ENCODE measurements around the gene ATG16L1.

Gene ATG16L1

DNA sequence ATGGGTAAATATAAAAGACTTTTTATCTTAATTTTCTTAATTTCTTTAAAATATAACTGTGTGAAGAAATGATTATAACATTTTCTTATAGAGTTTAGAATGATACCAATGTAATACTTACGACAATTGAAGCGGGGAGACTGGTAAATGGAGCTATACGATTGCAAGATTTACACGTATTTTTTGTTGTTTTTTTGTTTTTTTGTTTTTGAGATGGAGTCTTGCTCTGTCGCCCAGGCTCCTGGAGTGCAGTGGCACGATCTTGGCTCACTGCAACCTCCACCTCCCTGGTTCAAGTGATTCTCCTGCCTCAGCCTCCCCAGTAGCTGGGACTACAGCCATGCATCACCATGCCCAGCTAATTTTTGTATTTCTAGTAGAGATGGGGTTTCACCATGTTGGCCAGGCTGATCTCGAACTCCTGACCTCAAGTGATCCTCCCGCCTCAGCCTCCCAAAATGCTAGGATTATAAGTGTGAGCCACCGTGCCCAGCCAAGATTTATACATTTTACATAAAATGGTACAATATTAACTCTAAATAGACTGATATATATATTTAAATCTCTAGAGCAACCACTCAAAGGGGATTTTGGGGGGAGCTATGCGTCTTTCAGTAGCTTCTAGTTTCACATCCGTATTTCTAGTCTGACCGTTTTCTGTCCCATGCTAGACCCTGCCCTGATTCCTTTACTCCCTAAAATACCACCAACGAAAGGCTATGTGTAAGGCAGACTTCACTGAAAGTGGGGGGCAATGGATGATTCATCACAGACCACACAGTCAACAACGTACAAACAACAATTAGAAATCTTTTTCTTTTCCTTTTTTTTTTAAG is 28.2 kb upstream of the ATG16L1 start:
- no peak overlapping the region for H3K4me3 ChIP-seq
- H3K27ac ChIP-seq: no peak overlapping the region

DNA sequence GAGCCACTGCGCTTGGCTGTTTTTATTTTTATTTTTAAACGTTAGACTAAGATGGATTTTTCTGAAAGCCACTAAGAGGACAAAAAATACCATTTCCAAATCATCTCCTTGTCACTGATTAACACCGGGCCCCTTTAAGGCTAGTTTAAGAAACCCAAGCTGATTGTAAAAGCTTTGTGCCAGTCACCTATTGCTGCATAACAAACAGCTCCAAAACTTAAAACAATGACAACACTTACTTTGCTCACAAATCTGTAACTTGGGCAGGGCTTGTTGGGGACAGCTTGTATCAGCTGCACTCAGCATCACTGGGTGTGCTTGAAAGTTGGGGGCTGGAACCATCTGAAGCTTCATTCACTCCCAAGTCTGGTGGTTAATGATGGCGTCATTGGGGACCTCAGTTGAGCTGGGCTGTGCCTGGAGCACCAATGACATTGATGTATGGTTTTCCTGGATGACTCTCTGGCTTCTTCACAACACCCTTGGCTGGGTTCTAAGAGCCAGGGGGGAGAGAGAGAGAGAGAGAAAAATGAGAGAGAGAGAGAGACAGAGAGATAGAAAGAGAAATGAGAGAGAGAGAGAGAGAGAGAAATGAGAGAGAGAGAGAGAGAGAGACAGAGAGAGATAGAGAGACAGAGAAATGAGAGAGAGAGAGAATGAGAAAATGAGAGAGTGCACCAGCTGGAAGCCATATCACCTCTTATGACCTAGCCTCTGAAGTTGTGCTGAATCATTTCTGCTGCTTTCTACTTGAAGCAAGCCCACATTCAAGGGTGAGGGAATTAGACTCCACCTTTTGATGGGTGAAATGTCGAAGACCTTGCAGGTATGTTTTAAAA is 26.0 kb upstream of the ATG16L1 start:
- Histone ChIP-seq H3K4me3 (no peak overlapping the region), H3K4me2 (no peak overlapping the region), H3K36me3 (no peaks in the 10 kb centered on the region), H3K27me3 (no peaks in the 10 kb centered on the region), H3K9me3 (replicated peaks in 1 of 11) (peaks cover 0 to 5% (median 0%) of the 10 kb centered on the region in 11 experiments; a peak in 2 of 22 replicates), H3K4me1 (peaks cover 0 to 4% (median 0%) of the 10 kb centered on the region in 10 experiments; a peak in 5 of 20 replicates), H3K27ac (no peak overlapping the region), H3K9ac (no peak overlapping the region), H4K20me1 (no peaks in the 10 kb centered on the region)
- no peak for TF ChIP-seq Cebpa-rat (IDR thresholded peaks at IDR 0.05)

More for the DNA sequence above, 28.2 kb upstream of the ATG16L1 start:
- Histone ChIP-seq H3K4me1 (no peaks in the 10 kb centered on the region), H3K27me3 (no peaks in the 10 kb centered on the region), H4K20me1 (no peaks in the 10 kb centered on the region), H3K9ac (no peak overlapping the region), H3K4me2 (no peak overlapping the region), H3K9me3 (replicated peaks in 1 of 11) (peaks cover 0 to 5% (median 0%) of the 10 kb centered on the region in 11 experiments; a peak in 2 of 22 replicates), H3K36me3 (no peaks in the 10 kb centered on the region)
- no peak for TF ChIP-seq Cebpa-rat (IDR thresholded peaks at IDR 0.05)

- no peak overlapping the region for H3K9ac ChIP-seq
- H4K20me1 ChIP-seq: no peaks in the 10 kb centered on the region
- H3K36me3 ChIP-seq: no peaks in the 10 kb centered on the region
- no peaks in the 10 kb centered on the region for H3K27me3 ChIP-seq
- H3K27ac ChIP-seq: no peak overlapping the region
- H3K4me3 ChIP-seq: no peak overlapping the region
- no peak overlapping the region for H3K4me2 ChIP-seq
- TF ChIP-seq Cebpa-rat (IDR thresholded peaks at IDR 0.05): no peak
- H3K4me1 ChIP-seq: peaks cover 0 to 15% (median 0%) of the 10 kb centered on the region in 10 experiments; a peak in 7 of 20 replicates
- H3K9me3 ChIP-seq (replicated peaks in 1 of 11): peaks cover 0 to 5% (median 0%) of the 10 kb centered on the region in 11 experiments; a peak in 2 of 22 replicates
These were observed 24.9 kb upstream of the ATG16L1 start for GRCh38 chr2:233226511-233227031.

GRCh38 chr2:233227346-233227978 is 24.0 kb upstream of the ATG16L1 start:
- no peak overlapping the region for H3K4me3 ChIP-seq
- H3K4me2 ChIP-seq: no peak overlapping the region
- H3K36me3 ChIP-seq: no peaks in the 10 kb centered on the region
- H3K27ac ChIP-seq: no peak overlapping the region
- no peaks in the 10 kb centered on the region for H3K27me3 ChIP-seq
- H3K9me3 ChIP-seq (replicated peaks in 1 of 11): peaks cover 0 to 5% (median 0%) of the 10 kb centered on the region in 11 experiments; a peak in 2 of 22 replicates
- no peak overlapping the region for H3K9ac ChIP-seq
- no peak for TF ChIP-seq Cebpa-rat (IDR thresholded peaks at IDR 0.05)
- H4K20me1 ChIP-seq: no peaks in the 10 kb centered on the region
- peaks cover 0 to 24% (median 0%) of the 10 kb centered on the region in 10 experiments; a peak in 7 of 20 replicates for H3K4me1 ChIP-seq

GRCh38 chr2:233228376-233228775 is 23.1 kb upstream of the ATG16L1 start:
- Histone ChIP-seq H3K36me3 (no peaks in the 10 kb centered on the region), H3K9ac (no peak overlapping the region), H3K27me3 (no peaks in the 10 kb centered on the region), H3K27ac (no peak overlapping the region), H3K4me1 (peaks cover 0 to 28% (median 0%) of the 10 kb centered on the region in 10 experiments; a peak in 7 of 20 replicates), H3K4me2 (no peak overlapping the region), H4K20me1 (no peaks in the 10 kb centered on the region), H3K4me3 (no peak overlapping the region), H3K9me3 (replicated peaks in 1 of 11) (peaks cover 0 to 5% (median 0%) of the 10 kb centered on the region in 11 experiments; a peak in 2 of 22 replicates)
- TF ChIP-seq Cebpa-rat (IDR thresholded peaks at IDR 0.05): no peak

DNA sequence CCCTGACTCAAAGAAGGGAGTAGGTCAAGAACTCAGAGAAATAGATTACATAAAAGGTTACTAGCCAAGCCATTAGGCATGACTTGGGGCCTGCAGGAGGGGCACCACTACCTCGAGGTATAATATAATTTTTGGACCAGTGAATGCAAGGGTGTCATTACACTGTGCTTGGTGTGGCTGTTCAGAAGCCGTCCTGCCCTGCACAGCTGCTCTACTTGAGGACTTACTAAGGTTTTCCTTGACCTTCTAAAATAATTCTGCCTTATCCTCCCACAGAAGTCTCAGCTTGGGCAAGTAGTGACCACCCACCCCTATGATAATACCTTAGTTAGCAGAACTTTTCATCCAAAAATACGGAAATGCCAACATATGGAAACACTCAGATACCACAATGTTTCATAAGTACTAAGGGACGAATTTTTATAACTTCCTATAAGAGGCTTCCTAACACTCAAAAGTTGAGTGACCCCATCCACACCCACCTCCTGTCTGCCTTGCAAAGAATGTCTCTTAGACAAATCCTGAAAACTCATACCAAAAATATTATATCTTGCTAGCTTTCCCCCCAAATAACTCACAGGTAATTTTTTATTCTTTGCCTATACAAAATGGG is 17.7 kb upstream of the ATG16L1 start:
- H3K4me3 ChIP-seq: no peak overlapping the region
- no peak for TF ChIP-seq Cebpa-rat (IDR thresholded peaks at IDR 0.05)
- peaks cover 0 to 61% (median under 1%) of the 10 kb centered on the region in 10 experiments; a peak in 10 of 20 replicates for H3K4me1 ChIP-seq
- peak overlapping the region in 3 of 11 experiments; percentile 51 to 68 (median 56); a peak in 6 of 22 replicates for H3K4me2 ChIP-seq
- no peak overlapping the region for H3K27ac ChIP-seq
- H3K9me3 ChIP-seq (replicated peaks in 1 of 11): no peaks in the 10 kb centered on the region
- H3K9ac ChIP-seq: no peak overlapping the region
- no peaks in the 10 kb centered on the region for H3K27me3 ChIP-seq
- no peaks in the 10 kb centered on the region for H4K20me1 ChIP-seq
- H3K36me3 ChIP-seq: no peaks in the 10 kb centered on the region

- no peaks in the 10 kb centered on the region for H3K36me3 ChIP-seq
These were observed 17.2 kb upstream of the ATG16L1 start for GRCh38 chr2:233234264-233234663.

DNA sequence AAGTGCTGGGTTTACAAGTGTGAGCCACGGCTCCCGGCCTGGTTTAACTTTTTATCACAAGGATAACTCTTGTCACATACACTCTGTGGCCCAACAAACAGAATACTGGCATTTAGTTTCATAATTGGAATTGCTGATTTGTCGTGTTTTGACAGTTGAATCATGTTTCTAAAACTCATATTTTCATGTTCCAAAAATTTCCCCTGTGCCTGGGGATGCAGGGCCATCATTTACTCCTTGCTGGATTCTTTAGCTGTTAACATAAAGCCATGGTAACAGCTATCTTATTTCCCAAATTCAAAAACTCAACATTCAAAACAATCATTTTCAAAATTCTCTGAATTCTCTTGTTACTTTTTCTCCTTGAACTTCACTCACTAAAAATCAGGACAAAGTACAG is 16.5 kb upstream of the ATG16L1 start:
- Histone ChIP-seq H3K9me3 (replicated peaks in 1 of 11) (no peaks in the 10 kb centered on the region), H3K27ac (no peak overlapping the region), H3K36me3 (no peaks in the 10 kb centered on the region), H3K27me3 (no peaks in the 10 kb centered on the region), H3K4me2 (peak overlapping the region in 2 of 11 experiments; percentile 51 to 56; a peak in 1 of 22 replicates), H4K20me1 (no peaks in the 10 kb centered on the region), H3K9ac (no peak overlapping the region), H3K4me1 (peaks cover 0 to 67% (median 7%) of the 10 kb centered on the region in 10 experiments; a peak in 15 of 20 replicates), H3K4me3 (no peak overlapping the region)
- TF ChIP-seq Cebpa-rat (IDR thresholded peaks at IDR 0.05): no peak

More at GRCh38 chr2:233234264-233234663, 17.2 kb upstream of the ATG16L1 start:
- Histone ChIP-seq H3K9ac (no peak overlapping the region), H3K27ac (no peak overlapping the region), H3K4me1 (peaks cover 0 to 61% (median 6%) of the 10 kb centered on the region in 10 experiments; a peak in 15 of 20 replicates), H4K20me1 (no peaks in the 10 kb centered on the region), H3K4me3 (no peak overlapping the region), H3K9me3 (replicated peaks in 1 of 11) (no peaks in the 10 kb centered on the region), H3K4me2 (peak overlapping the region in 3 of 11 experiments; percentile 51 to 68 (median 56); a peak in 5 of 22 replicates), H3K27me3 (no peaks in the 10 kb centered on the region)
- no peak for TF ChIP-seq Cebpa-rat (IDR thresholded peaks at IDR 0.05)
